GF-D8 (cell line): ENCODE data around the gene PSAPL1.

Experiments used
- DNase-seq: peaks from one replicate; lab custom pipeline; 2025; lab: John Stamatoyannopoulos, UW

The PSAPL1 gene, protein sequence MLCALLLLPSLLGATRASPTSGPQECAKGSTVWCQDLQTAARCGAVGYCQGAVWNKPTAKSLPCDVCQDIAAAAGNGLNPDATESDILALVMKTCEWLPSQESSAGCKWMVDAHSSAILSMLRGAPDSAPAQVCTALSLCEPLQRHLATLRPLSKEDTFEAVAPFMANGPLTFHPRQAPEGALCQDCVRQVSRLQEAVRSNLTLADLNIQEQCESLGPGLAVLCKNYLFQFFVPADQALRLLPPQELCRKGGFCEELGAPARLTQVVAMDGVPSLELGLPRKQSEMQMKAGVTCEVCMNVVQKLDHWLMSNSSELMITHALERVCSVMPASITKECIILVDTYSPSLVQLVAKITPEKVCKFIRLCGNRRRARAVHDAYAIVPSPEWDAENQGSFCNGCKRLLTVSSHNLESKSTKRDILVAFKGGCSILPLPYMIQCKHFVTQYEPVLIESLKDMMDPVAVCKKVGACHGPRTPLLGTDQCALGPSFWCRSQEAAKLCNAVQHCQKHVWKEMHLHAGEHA

DNA sequence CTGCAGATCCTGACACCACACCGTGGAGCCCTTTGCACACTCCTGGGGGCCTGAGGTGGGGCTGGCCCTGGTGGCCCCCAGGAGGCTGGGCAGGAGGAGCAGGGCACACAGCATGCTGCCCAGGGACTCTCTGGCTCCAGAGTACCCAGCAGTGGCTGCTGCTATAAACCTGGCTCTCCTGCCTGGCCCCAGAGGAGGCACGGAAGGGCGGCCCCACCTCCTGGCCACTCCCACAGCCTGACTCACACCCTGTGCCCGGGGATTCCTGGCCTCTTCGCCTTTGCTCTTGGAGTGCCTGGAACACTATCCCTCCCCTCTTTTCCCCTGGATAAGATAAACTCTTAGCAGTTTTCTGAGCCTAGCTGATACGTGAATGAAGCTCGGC is at the start of gene PSAPL1:
TSS of gene PSAPL1 (minus strand) at position 165 of the 385 bp plus-strand sequence. CDS start at position 114, 51 bp downstream.
- DNase-seq, result no peak

DNA sequence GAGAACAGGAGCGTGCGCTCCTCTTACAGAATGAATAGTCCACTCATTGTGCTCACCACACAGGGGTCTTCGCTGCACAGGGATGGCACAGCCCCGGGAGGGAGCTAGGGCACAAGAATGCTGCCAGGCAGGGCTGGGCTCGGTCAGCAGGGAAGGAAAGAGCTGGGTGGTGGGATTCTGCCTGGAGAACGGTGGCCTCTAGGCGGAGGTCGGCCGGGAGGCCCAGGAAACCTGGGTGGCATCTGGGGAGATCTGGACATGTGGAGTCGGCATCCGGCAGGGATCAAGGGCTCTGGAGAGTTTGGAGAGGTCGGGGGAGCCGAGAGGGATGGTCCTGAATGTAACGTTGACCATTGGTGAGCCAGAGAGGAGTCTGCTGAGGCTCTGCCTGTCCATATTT is 46.5 kb upstream of the PSAPL1 start:
- DNase-seq, result no peak

DNA sequence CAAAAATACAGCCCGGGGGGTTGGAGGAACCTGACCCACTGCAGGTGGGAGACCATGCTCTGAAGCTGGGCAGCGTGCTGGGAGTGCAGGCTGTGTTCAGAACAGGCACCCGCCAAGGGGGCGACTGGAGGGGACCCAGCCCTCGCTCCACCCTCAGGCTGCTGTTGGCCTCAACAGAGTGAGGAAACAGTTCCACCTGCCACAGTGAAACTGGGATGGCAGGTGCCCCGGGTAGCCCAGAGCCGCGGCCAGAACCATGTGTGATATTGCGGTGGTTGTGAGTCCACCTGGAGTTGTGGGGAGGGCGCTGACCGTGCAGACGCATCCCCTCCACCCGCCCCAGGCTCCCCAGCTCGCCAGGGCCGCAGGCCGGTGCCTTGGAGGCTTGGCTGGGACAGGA is 45.7 kb upstream of the PSAPL1 start:
- no peak for DNase-seq

DNA sequence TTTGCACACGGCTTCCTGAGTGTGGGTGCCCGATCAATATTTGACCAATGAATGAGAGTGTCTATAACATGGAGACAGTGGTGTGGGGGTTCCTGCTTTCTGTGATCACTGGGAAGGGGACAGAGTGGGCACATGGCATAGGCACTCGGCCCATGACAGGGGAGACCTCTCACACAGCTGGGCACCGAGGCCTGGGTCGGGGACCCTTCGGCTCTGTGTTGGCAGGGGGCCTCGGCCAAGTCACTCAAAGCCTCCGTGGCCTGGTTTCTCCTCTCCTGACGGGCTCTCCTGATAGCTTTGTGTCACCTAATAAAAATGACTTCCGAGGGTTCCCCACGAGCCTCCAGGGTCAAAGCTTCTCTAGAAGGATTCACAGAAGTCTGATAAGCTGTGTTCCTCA is 43.9 kb upstream of the PSAPL1 start:
- DNase-seq, result no peak

DNA sequence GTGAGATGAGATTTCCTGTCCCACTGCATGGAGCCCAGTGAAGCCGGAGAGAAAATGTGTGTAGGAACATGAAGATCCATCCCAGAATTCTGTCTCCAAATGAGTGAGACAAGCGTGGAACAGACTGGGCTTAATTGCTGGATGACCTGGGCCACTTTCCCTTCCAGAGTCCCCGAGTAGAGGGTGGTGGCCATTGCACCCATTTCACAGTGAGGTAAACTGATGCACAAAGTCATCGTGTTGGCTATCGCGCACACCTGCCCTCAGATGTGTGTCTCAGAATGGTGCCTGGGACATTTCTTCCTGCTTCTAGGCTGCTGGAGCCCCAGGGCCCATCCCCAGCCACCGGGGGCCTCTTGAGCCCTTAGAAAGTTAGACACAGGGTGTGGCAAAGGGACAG is 43.0 kb upstream of the PSAPL1 start:
- no peak for DNase-seq

DNA sequence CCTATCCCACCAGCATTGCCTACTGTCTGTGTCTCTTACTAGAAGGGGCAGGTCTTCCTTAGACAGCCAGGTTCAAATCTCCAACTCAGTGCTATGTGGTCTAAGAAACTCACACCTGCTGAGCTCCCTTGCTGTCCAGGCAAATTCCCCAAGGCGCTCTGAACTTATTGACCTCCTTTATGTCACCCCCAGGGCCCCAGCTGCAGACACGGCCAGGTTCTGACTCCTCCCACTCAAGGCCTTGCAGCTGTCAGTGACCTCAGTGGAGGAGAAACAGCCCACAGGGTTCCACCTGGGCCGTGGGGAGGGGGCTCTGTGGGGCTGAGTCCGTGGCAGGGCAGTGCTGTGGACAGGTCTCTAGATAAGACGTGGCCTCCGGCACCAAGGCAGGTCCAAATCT is 42.1 kb upstream of the PSAPL1 start:
- DNase-seq, result no peak

DNA sequence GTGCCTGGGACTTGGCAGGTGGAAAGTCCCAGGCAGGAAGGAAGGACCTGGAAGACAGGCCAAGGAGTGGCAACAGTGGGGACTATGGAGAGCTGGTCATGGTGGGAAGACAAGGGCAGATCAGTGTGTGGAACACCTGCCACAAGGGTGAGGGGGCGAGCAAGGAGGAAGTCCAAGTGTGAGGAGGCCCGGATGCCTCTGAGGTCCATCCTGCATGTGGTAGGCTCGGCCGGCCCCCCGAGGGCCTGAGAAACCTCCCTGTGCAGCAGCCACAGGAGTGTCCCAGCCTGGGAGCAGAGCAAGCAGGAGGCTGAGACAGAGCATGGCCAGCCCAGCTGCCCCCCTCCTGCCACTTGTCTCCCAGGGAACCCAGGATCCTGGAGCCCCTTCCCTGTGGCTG is 40.5 kb upstream of the PSAPL1 start:
- DNase-seq, result no peak

DNA sequence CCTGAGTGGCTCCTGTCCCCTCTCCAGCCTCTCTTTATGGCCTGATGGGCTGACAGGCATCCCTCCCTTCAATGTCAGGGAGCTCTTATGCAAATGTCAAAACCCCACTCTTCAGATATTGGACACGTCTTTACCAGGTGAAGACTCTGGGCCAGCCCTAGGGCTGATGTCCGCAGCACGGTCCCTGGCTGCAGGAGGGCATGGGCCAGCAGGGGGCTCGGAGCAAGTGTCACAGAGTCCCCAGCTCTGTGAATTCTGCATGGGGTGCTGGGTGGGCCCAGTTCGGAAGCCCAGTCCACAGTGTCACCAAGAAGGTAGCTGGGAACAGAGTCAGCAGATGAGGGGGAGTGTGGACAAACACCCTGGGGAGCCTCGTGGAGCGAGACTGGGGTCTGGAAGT is 39.6 kb upstream of the PSAPL1 start:
- no peak for DNase-seq

DNA sequence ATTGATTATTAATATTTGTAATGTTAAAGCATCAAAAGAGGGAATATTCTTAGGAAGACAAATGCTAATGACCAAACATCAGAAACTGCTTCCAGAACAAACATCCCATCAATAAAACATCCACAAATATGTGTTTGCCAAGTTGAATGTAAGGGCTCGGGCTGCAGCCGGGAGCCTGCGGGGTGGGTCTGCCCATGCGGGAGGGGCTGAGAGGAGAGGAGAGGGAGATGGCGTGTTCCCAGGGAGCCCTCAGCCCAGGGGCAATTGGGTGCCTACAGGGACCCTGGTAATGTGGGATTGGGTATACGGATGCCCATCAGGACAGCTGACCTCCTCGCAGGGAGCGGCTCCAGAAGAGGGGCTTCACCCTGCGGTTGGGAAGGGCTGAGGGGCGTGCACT is 38.4 kb upstream of the PSAPL1 start:
- DNase-seq, result no peak

DNA sequence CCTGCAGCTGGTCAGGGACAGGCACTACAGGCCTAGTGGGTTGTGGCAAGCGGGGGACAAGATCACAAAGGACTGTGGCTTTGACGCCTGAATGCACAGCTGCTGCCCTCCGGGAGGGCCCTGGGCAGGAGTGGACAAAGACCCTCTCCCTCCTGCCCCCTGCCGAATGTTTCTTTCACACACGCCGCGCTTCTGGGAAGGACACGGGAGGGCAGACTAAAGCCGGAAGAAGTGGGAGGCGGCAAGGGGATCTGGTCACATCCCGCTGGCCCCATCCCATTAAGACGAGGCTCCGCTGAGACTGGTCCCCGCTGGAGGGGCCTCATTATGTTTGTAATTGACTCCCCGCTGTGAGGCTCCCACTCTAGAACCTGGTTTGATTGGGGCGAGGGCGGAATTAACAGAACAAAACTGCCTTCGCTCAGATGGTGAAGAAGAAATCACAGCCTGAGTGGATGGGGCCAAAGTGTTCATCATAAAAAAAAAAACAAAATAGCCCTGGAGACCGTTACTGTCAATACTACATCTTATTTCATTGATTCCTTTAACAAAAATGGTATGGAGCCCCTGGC is 37.8 kb upstream of the PSAPL1 start:
- DNase-seq, result no peak

DNA sequence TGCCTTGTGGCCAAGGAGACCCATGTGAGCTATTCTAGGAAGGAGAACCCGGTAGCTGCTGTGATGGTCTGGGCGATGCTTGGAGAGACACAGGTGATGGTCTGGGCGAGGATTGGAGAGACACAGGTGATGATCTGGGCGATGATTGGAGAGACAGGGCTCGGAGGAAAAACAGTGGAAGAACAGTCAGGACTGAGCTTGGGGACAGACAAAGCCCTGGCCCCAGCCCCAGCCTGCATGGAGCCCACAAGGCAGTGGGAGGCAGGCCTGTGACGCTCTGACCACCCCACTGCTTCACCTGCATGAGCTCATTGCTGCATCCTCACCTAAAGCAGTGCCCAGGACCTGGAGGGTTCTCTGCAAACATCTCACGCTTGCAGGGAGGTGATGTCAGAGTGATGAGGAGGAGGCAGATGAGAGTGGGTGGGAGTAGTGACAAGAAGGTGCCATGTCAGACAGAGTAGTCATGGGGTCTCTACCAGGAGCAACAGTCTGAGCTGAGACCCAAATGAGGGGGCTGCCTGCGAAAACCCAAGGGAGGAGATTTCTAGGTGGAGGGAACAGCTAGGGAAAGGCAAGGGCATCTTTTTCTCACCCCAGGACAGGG is 35.9 kb upstream of the PSAPL1 start:
- no peak for DNase-seq

DNA sequence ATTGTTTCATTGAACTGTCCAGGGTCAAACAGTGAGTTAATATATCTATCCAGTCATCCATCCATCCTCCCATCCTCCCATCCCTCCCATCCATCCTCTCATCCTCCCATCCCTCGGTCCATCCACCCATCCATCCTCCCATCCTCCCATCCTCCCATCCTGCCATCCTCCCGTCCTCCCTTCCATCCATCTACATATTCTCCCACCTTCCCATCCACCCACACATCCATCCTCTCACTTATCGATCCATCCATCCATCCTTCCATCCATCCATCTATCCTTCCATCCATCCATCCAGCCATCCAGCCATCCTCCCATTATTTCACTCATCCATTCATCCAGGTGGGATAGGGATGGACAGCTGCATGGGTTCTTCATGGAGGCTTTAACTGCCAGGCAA is 35.4 kb upstream of the PSAPL1 start:
- no peak for DNase-seq

DNA sequence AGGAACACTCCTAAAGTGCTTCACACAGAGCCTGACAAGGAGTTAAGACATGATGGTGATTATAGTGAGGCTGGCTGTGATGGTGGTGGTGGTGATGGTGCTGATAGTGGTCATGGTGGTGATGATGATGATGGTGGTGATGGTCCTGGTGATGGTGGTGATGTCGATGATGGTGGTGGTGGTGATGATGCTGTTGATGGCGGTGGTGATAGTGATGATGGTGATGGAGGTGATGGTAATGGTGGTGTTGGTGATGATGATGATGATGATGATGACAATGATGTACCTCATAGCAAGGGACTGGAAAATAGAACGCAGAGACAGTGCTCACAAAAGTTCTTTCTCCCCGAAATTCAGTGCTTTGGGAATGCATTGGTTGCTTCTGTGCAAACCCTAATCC is 34.3 kb upstream of the PSAPL1 start:
- no peak for DNase-seq

DNA sequence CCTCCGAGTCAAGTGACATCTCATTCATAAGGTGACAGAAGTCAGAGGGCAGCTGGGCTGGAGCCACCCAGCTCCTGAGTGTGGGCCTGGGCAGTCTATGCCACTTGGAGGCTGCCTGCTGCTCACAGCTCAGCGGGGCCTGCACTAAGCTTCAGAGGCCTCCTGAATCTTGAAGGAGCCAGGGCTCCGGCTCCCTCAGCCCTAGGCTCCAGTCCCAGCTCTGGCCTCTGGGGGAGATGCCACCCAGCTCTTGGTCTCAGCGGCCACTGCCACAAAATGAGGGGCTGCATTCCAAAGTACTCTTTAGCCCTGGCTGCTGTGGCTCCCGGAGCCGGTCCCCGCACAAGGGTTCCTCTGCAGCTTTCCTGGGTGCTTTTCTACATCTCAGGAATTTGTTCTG is 32.7 kb upstream of the PSAPL1 start:
- no peak for DNase-seq

DNA sequence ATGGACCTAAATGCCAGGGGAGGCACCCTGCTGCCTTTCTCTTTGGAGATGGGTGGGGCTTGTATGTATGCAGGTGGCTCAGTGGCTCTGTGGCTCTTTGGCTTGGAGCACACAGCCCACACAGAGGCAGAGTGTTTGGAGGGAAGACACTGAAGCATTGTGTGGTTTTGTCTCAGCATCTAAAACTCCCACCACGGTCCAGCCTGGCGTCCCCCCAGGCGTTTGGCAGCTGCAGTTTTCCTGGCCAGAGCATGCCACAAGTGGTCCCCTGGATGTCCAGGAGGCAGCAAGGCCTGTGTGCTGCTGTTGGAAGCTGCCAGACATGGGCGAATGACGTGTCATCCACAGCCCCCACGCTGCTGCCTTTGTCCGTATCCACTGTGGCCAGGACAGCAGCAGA is 32.2 kb upstream of the PSAPL1 start:
- DNase-seq, result no peak

DNA sequence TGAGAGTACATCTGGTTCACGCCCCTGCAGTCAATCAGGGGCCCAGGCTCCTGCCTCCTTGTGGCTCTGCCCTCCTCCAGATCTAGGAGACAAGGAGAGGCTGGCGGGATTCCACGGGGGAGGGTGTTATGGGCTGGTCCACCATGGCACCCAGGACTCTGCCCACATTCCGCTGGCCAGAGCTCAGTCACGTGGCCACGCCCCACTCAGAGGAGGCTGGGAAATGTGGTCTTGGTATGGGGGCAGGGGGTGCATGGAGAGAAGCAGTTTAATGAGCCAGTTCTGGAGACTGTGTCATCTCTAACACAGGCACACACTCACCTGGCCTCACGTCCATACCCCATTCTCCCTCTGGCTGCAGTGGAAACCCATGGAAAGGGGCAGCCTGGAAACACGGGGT is 31.5 kb upstream of the PSAPL1 start:
- no peak for DNase-seq

DNA sequence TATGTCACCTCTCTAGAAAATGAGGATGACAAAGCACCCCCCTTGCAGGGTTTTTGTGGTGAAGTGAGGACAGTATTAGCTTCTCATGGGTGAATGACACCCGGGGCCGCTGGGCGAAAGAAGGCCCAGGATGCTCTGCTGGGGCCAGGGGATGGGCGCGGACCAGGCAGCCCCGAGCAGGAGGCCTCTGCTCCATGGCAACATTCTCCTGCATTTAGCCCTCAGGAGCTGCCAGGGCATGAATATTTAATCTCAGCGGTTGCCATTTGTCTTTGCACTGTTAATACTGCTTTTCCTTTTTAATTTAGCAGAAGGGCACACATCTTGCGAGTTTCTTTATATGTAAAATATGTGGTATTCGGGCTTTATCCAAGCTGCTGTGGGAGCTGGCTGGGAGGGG is 30.3 kb upstream of the PSAPL1 start:
- no peak for DNase-seq

DNA sequence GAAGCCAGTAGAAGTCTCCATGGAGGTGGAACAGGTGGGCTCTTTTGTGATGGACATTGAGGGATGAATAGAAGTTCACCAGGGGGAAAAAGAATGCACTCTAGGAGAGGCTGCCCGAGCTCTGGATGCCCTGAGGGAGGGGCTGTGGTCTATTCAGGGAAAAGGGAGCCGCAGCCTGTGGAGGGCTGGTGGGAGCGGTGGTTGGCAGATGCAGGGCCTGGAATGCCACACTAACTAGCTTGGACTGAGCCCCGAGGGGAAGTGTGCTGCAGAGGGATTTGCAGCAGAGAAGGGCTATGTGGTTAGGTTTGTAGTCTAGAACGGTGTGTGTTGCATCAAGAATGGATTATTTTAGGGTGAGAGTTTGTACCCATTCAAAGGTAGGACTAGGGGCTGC is 29.5 kb upstream of the PSAPL1 start:
- DNase-seq, result no peak

DNA sequence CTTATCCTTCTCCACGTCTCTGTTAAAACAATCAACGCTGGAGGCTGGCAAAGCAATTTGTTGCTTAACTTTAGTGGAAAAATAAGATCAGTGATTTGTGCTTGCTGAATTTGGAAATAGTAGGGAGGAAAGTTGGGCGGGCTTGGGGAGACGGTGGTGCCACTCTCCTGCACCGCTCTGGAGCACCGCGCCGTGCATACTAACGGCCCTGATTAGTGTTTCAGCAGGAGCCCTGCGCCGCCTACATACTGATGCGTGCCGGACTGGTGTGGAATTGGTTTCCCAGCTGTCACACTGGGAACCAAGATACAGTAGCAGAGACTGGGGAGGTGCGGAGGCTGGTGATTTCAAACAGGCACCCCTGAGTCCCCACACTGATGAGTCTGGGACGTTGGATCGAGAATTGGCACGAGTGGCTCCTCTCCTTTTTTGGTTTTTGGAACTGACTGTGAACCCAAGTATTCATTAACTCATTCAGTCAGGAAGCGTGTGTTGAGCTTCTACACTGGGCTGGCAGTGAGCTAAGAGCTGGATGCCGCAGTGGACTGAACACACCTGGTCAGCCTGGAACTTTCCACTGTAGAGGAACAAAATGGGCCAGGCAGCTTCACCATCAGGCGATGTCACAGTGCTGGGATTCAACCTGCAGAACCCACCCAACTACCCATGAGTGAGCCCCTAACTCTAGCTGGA is 29.0 kb upstream of the PSAPL1 start:
- no peak for DNase-seq

DNA sequence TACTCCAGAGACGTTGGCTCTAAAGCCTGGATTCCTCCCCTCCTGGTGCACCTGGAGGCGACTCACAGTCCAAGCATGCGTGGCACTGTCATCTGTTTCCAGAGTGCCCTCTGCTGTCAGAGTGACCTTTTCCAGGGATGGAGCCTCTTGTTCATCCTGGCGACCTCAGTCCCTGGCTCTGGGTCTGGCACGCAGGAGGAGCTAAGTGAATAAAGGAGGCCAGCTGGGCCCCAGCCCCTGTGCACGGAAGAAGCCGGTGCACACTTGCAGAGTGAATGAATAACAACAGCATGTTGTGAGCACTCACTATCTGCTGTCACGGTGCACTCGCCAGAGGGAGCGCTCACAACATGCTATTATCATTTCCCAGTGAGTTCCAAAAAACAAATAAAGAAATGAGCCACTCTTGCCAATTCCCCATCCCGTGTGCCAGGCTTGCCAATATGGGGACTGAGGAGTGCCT is 27.8 kb upstream of the PSAPL1 start:
- DNase-seq, result no peak

DNA sequence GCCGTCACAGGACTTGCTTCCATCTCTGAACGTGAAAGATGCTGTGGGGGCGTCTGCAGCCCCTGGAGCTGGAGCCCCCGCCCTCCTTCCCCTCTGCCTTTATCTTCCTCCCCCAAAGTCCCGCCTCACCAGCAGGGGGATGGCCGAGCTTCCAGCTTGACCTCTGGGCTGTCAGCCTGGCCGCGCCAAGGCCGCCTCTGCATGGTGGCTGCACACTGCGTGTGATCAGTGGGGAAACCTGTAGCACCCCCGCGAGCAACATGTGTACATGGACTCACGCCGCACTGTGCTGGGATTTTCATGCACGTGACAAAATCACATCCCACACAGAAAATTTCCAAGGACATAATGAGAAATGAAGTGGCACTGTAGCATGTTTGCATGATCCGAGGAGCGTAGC is 26.5 kb upstream of the PSAPL1 start:
- no peak for DNase-seq

DNA sequence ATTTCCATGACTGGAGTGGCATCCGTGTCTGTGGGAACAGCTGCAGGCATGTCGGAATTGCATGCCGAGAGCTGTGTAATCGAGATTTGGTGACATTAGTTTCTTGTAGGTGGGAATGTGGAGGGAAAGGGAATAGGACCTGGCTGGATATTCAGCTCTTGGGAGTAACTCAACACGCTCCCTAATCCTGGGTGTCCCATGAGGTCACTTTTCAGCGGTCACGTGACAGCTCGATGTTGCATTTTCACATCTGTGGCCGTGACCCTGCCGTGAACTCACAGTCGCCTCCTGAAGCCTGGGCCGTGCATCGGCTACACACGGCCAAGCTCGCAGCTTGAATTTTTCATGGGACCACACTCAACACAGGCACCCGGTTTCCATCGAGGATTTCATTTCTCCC is 25.8 kb upstream of the PSAPL1 start:
- DNase-seq, result no peak

DNA sequence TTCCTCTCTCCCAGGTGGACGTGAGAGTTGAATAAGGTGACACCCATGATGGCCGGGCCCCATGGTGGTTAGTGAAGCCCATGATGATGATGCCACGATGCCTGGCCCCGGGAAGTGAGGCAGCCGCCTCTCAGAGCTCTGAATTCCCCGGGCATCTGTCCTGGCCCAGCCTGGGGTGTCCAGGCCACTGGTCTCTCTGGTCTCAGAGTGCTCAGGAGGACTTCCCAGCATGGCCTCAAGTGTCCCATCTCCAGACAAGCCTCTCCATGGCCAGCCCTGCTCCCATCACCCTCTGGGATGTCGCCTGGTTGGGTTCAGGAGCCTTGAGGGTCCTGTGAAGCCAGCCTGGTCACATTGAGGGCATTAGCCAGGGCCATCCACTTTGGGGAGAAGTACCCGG is 24.7 kb upstream of the PSAPL1 start:
- no peak for DNase-seq
